ENCODE measurements around the gene SLC35E4. TPM values are rescaled to one million over a fixed set of nuclear protein-coding genes. Genes with fewer than 3 reads are reported as not detected.
A peak's percentile ranks its signal among the peaks of the same experiment; 100 is the strongest.
"Not testable (repeated sequence)": the region's sequence is repeated elsewhere in the genome, so short reads cannot be mapped to it uniquely, and the experiment has no call there.

The SLC35E4 gene
- total and polyA plus RNA-seq, 3 donors from 2014 or later: 11.6 to 35.9 (median 11.6) TPM

- Histone ChIP-seq H3K4me1 (no peaks in the 10 kb centered on the region), H3K4me3 (no peak overlapping the region), H3K27me3 (no peaks in the 10 kb centered on the region), H3K36me3 (ENCODE audit: low read depth, missing control alignments) (no peaks in the 10 kb centered on the region), H3K9me3 (no peaks in the 10 kb centered on the region), H3K27ac (no peak overlapping the region)
- intact Hi-C loops (cut with DNase I; ENCODE audit: low total_unique reads): no loop called here
- TF ChIP-seq POLR2A (IDR thresholded peaks at IDR 0.05) (no peak), CTCF (IDR thresholded peaks at IDR 0.05) (no peak)
- peak; percentile 29 for DNase-seq
- WGBS, 2 donors: 82 to 90% methylated on average over 7 of the region's 7 CpGs
These were observed 20.0 kb upstream of the SLC35E4 start for GRCh38 chr22:30615543-30615954.

- intact Hi-C loops (cut with DNase I; ENCODE audit: low total_unique reads): no loop called here
- WGBS, 2 donors: 93 to 94% methylated on average over 6 of the region's 6 CpGs
- DNase-seq: no peak
- Histone ChIP-seq H3K27ac (no peak overlapping the region), H3K4me3 (no peak overlapping the region), H3K27me3 (no peaks in the 10 kb centered on the region), H3K36me3 (ENCODE audit: low read depth, missing control alignments) (no peaks in the 10 kb centered on the region), H3K4me1 (no peaks in the 10 kb centered on the region), H3K9me3 (no peaks in the 10 kb centered on the region)
- TF ChIP-seq CTCF (IDR thresholded peaks at IDR 0.05) (no peak), POLR2A (IDR thresholded peaks at IDR 0.05) (no peak)
These were observed 17.8 kb upstream of the SLC35E4 start for GRCh38 chr22:30617819-30618218.

- DNase-seq; H3K4me1 ChIP-seq; H3K4me3 ChIP-seq; H3K27me3 ChIP-seq; H3K36me3 ChIP-seq (ENCODE audit: low read depth, missing control alignments); H3K9me3 ChIP-seq; intact Hi-C loops (cut with DNase I; ENCODE audit: low total_unique reads); H3K27ac ChIP-seq: not testable (repeated sequence)
- 94 to 97% methylated on average over 6 of the region's 6 CpGs for WGBS, 2 donors
These were observed 15.7 kb upstream of the SLC35E4 start for GRCh38 chr22:30619909-30620308.

- intact Hi-C loops (cut with DNase I; ENCODE audit: low total_unique reads): no loop called here
- WGBS, 2 donors: 91 to 97% methylated on average over 4 to 5 of the region's 5 CpGs
- TF ChIP-seq POLR2A (IDR thresholded peaks at IDR 0.05) (no peak), CTCF (IDR thresholded peaks at IDR 0.05) (no peak)
These were observed 9.2 kb upstream of the SLC35E4 start for GRCh38 chr22:30626413-30626812.

GRCh38 chr22:30627471-30627870, 8.1 kb upstream of the SLC35E4 start:
- Histone ChIP-seq H3K27me3 (no peaks in the 10 kb centered on the region), H3K27ac (no peak overlapping the region), H3K4me3 (no peak overlapping the region), H3K4me1 (no peaks in the 10 kb centered on the region), H3K9me3 (no peaks in the 10 kb centered on the region), H3K36me3 (ENCODE audit: low read depth, missing control alignments) (no peaks in the 10 kb centered on the region)
- TF ChIP-seq POLR2A (IDR thresholded peaks at IDR 0.05): no peak
- TF ChIP-seq CTCF (IDR thresholded peaks at IDR 0.05): no peak
- no peak for DNase-seq
- 86 to 94% methylated on average over 5 of the region's 5 CpGs for WGBS, 2 donors
- intact Hi-C loops (cut with DNase I; ENCODE audit: low total_unique reads): no loop called here

More at GRCh38 chr22:30626413-30626812, 9.2 kb upstream of the SLC35E4 start:
- Histone ChIP-seq H3K27me3 (no peaks in the 10 kb centered on the region), H3K4me3 (no peak overlapping the region), H3K36me3 (ENCODE audit: low read depth, missing control alignments) (no peaks in the 10 kb centered on the region), H3K27ac (no peak overlapping the region), H3K9me3 (no peaks in the 10 kb centered on the region), H3K4me1 (no peaks in the 10 kb centered on the region)
- DNase-seq: no peak
